ENCODE results near the gene KAZN.
A peak's percentile ranks its signal among the peaks of the same experiment; 100 is the strongest.

Gene KAZN

GRCh38 chr1:14626869-14627607 is 28.6 kb downstream of the KAZN start:
- DNase-seq (ENCODE audit: low read depth): peak; percentile 42
- TF ChIP-seq CTCF (IDR thresholded peaks at IDR 0.05; ENCODE audit: insufficient read depth, low read depth, low read length, missing control alignments): no peak
- H3K4me3 ChIP-seq (ENCODE audit: low read depth, low read length): no peak overlapping the region

- H3K4me3 ChIP-seq (ENCODE audit: low read depth, low read length): no peak overlapping the region
- no peak for TF ChIP-seq CTCF (IDR thresholded peaks at IDR 0.05; ENCODE audit: insufficient read depth, low read depth, low read length, missing control alignments)
- no peak for DNase-seq (ENCODE audit: low read depth)
Measured at GRCh38 chr1:14627608-14628489, 29.4 kb downstream of the KAZN start.

DNA sequence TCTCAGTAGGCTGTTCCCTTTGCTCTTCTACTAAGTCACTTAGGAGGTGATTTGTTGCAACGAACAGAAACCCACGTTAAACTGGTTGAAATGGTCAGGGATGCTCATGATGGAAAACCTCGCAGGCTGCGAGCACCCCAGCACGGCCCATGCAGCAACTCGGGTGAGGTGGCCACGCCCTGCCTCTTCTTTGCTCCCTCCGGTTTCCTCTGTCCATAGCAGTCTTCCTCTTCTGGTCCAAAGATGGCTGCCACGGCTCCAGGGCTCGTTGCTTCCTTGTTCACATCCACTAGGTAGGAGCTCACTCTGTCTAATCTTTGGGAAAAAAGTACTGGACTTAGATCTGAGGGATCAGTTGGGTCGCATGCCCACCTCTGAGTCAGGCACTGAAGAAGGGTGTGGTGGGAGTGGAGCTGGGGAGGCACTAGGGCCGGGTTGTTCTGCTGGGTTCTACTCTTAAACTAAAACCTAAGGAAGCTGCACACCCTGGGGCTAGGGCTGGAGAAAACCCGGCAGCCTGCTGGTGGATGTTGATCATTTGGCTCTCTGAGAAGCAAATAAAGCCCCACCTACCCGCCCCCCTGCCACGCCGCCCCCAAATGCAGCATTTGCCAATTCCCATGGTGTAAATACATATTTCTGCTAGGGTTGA is 31.0 kb downstream of the KAZN start:
- TF ChIP-seq CTCF (IDR thresholded peaks at IDR 0.05; ENCODE audit: insufficient read depth, low read depth, low read length, missing control alignments): no peak
- DNase-seq (ENCODE audit: low read depth): no peak
- H3K4me3 ChIP-seq (ENCODE audit: low read depth, low read length): no peak overlapping the region

DNA sequence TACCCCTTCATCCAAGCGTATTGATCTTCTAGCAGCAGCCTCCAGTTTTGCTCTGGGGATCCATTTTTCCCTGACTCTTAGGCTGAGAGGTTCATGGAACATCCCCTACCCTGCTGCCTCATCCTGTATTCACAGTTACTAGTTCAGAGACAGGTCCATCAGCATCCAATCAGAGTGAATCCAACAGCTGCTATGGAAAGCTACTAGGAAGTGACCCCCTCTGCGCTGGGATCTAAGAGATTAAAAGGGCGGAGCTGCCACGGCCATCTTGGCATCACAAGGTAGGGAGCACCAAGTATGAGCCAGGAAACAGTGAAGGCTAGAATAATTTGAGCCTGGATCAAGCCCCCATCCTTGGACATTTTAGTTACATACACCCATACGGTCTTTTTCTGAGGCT is 32.5 kb downstream of the KAZN start:
- no peak for DNase-seq (ENCODE audit: low read depth)
- TF ChIP-seq CTCF (IDR thresholded peaks at IDR 0.05; ENCODE audit: insufficient read depth, low read depth, low read length, missing control alignments): no peak

DNA sequence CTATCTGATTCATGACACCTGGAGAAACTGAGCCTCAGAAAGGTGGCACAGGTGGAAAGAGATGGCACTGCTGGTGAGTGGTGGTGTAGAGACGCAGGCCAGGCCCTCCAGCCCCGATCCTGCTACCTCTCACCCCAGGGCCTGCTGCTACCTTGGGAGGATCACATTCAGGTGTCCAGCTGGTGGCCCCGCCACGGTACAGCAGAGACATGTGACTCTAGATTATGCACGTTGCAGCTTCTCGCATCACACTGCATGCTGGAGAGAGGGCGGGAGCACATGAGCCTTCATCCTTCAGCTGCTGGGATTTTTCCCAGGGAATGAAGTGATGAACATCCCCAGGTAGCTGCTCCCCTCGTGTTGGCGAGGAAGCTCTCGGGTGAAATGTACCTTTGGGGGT is 32.9 kb downstream of the KAZN start:
- no peak for DNase-seq (ENCODE audit: low read depth)
- no peak for TF ChIP-seq CTCF (IDR thresholded peaks at IDR 0.05; ENCODE audit: insufficient read depth, low read depth, low read length, missing control alignments)
- H3K4me3 ChIP-seq (ENCODE audit: low read depth, low read length): no peak overlapping the region

More for the DNA sequence above, 32.5 kb downstream of the KAZN start:
- no peak overlapping the region for H3K4me3 ChIP-seq (ENCODE audit: low read depth, low read length)

DNA sequence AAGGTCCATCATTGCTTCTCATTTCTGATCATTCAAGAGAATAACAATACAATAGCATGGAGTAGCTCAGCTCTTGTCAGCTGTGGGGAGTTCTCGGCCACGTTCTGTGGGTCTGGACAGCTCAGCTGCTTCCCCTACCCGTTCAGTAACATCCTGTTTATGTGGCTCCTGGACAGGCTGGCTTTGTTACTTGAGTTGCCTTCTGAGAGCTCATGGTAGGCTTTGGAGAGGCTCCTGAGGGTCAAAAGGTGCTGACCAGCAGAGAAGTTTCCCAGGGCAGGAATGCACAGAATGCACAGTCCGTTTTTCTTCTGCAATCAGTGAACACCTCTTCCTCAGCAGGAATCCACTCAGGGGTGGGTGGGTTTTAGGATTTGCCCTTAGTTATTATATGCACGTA is 36.0 kb downstream of the KAZN start:
- no peak overlapping the region for H3K4me3 ChIP-seq (ENCODE audit: low read depth, low read length)
- no peak for TF ChIP-seq CTCF (IDR thresholded peaks at IDR 0.05; ENCODE audit: insufficient read depth, low read depth, low read length, missing control alignments)
- no peak for DNase-seq (ENCODE audit: low read depth)
